Activated CD4-positive, alpha-beta T cell treated with anti-CD3 and anti-CD28 coated beads for 36 hours (primary cell): Measurements from ENCODE around the gene FGD1. TPM values are rescaled to one million over a fixed set of nuclear protein-coding genes. Genes with fewer than 3 reads are reported as not detected.
A peak's percentile ranks its signal among the peaks of the same experiment; 100 is the strongest.
"Not testable (repeated sequence)": the region's sequence is repeated elsewhere in the genome, so short reads cannot be mapped to it uniquely, and the experiment has no call there.

ENCODE experiments used
- ATAC-seq: fragments of 200-7000 bp; cut with Tn5 transposase; one replicate; pipeline ENCODE4 v1.10.0; 2021; ENCODE audit warnings: mild to moderate bottlenecking, moderate library complexity
- CTCF ChIA-PET: fragments of 350-600 bp; sonication (Branson Sonifier 250); formaldehyde crosslinking; loops from one replicate; lab custom pipeline; 2021; ENCODE audit warnings: antibody characterized with exemption; lab: Charles Lee
- POLR2A ChIA-PET: fragments of 350-600 bp; sonication (Branson Sonifier 250); formaldehyde crosslinking; loops from one replicate; lab custom pipeline; 2021; ENCODE audit warnings: antibody characterized with exemption, inconsistent platforms; lab: Charles Lee
- DNase-seq: peaks from one replicate; pipeline ENCODE4 v3.0.0-alpha.2; 2020
- H3K27ac Mint-ChIP-seq: one replicate; pipeline ENCODE4 v1.8.0; 2021; ENCODE audit warnings: mixed read lengths
- H3K27me3 Mint-ChIP-seq: one replicate; pipeline ENCODE4 v1.8.0; 2021; ENCODE audit warnings: mixed read lengths
- H3K36me3 Mint-ChIP-seq: one replicate; pipeline ENCODE4 v1.8.0; 2021; ENCODE audit warnings: low read depth, mixed read lengths
- H3K4me1 Mint-ChIP-seq: one replicate; pipeline ENCODE4 v1.8.0; 2021; ENCODE audit warnings: mixed read lengths
- H3K4me3 Mint-ChIP-seq: one replicate; pipeline ENCODE4 v1.8.0; 2021; ENCODE audit warnings: mild to moderate bottlenecking, moderate library complexity, mixed read lengths
- H3K9me3 Mint-ChIP-seq: one replicate; pipeline ENCODE4 v1.8.0; 2021; ENCODE audit warnings: low read depth, mixed read lengths
- intact Hi-C, 2 experiments: fragments of 100-400 bp; cut with DNase I in 1 of 2; cut with micrococcal nuclease in 1 of 2; formaldehyde crosslinking; loops; one replicate each; pipeline versions ENCODE4 v1.14.2 to v1.15.1; 2022 to 2024; cut with DNase I, micrococcal nuclease
- total RNA-seq, 2 experiments: library from RNA; stranded (reverse); gene quantifications; one replicate each; pipeline ENCODE4 v1.2.3, GENCODE V29; 2021

FGD1 gene
- under 1 TPM; 0.18 to 0.28 TPM for total RNA-seq

DNA sequence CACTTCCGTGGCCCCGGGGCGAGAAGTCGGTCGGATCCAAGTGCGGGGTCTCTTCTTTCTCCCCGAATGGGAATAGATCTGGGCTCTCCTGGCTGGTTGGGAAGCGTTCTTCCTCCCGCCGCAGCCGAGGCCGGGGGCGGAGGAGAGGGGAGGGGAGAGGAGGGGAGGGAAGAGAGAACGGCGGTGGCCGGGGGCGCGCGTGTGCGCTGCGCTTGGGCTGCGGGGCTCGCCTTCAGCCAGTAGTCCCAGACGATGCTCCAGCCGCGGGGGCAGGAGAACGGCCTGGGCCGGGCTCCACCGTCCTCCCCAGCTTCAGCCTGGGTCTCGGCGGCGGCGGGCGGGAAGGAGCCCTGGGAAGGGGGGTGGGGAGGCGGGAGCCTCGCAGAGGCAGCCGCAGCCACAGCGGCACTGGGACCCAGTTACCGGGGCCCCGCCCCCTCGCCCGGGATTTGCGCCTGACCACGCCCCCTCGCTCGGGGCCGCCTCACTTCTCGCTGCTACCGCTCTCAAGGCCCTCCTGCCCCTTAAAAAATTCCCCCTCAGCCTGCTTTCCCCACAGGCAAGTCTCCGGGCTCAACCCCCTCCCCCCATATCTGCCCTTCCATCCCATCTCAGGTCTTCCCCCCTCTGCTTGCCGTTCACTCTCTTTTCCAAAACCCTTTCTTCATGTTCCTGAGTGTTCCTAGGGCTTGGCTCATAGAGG lies at the start of gene FGD1:
Gene FGD1, minus strand, starts transcription at position 421 of the 703 bp plus-strand sequence. CDS start 802 bp downstream, outside the sequence.
- ChIA-PET POLR2A (no interaction called here), CTCF (no interaction called here)
- Mint-ChIP-seq H3K9me3 (no peaks in the 10 kb centered on the region), H3K4me3 (peak within 1 kb of the TSS; percentile 53), H3K36me3 (no peaks in the 10 kb centered on the region), H3K4me1 (peaks cover 7% of the 10 kb centered on the region), H3K27ac (no peak within 1 kb of the TSS), H3K27me3 (peaks cover 24% of the 10 kb centered on the region)
- ATAC-seq (peak; percentile 68), DNase-seq (peak; percentile 65)
- intact Hi-C loops, result no loop called here

DNA sequence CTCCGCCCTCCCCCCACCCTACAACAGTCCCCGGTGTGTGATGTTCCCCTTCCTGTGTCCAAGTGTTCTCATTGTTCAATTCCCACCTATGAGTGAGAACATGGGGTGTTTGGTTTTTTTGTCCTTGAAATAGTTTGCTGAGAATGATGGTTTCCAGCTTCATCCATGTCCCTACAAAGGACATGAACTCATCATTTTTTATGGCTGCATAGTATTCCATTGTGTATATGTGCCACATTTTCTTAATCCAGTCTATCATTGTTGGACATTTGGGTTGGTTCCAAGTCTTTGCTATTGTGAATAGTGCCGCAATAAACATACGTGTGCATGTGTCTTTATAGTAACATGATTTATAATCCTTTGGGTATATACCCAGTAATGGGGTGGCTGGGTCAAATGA lies 46.2 kb upstream of the FGD1 start:
- H3K9me3 Mint-ChIP-seq, H3K4me1 Mint-ChIP-seq, ATAC-seq, H3K27me3 Mint-ChIP-seq, DNase-seq, POLR2A ChIA-PET, H3K4me3 Mint-ChIP-seq, intact Hi-C loops, H3K27ac Mint-ChIP-seq: not testable (repeated sequence)
- peaks cover 44% of the 10 kb centered on the region for H3K36me3 Mint-ChIP-seq
- CTCF ChIA-PET, result interaction anchor here (0.7 kb wide), 1 partner anchor 13 kb away, joined by 4 read pairs; no protein-coding TSS in a partner anchor

DNA sequence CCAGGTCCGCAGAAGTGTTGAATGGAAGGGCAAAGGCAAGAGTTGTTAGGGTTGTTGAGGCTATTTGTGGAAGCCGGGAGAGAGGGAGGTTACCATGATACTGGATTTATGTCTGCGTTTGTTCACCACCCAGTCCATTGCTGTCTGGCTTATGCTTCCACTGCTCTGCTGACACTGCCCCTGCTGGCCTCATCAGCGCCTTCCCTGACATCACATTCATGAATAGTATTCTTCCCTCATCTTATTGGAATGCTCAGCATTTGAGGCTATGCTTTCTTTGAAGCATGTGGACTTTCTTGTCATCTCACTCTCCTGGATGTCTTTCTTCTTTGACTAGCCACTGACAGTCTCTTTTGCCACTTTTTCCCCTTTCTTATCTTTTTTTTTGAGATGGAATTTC lies 44.3 kb upstream of the FGD1 start:
- ChIA-PET CTCF (no interaction called here), POLR2A (no interaction called here)
- DNase-seq (no peak), ATAC-seq (no peak)
- Mint-ChIP-seq H3K27me3 (no peaks in the 10 kb centered on the region), H3K36me3 (peaks cover 45% of the 10 kb centered on the region), H3K27ac (no peak overlapping the region), H3K4me1 (peaks cover 2% of the 10 kb centered on the region), H3K9me3 (no peaks in the 10 kb centered on the region), H3K4me3 (no peak overlapping the region)
- intact Hi-C loops, result no loop called here

DNA sequence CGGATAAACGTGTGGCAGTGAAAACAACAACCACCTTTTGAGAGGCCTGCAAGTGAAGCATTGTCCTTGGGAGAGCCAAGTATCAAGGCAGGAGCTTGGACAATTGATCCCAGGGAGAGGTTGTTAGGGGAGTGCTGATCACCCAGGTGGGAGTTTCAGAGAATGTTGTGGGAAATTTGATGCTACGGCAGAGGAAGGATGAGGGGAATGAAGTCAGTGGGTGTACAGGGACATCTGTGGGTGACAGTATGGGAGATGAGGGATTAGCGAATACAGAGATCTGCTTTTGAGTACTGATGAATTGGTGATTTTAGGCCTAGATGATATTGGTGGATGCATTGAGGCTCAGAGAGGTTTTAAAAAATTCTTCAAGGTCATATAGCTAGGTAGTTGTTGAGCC lies 38.2 kb upstream of the FGD1 start:
- Mint-ChIP-seq H3K27ac (peak overlapping the region; percentile 67), H3K4me3 (peak overlapping the region; percentile 30)
- POLR2A ChIA-PET, result no interaction called here

DNA sequence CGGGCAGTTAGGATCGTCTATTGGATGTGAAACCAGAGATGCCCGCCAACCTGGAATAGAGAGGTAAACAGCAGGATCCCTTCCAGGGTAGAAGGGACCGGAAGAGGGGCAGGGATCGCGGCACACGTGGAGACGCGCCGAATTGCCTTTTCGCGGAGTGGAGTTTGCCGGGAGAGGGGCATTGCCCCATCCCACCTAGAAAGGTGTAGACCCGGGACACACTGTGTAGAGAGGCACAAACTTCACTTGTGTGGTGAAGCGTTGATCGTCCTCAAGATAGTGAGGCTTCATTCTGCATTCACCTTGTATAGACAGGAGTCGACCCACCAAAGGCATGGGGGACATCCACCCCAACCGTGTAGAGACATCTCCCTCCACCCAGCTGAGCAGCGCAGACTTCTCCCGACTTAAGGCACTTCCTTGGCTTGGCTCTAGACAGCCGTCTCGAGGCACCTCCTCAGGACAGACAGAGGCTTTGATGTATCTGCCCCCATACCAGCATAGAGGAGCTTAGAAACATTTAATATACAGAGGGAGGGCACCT lies 34.4 kb upstream of the FGD1 start:
- POLR2A ChIA-PET, result interaction anchor here (1.9 kb wide), 1 partner anchor 487 kb away, joined by 5 read pairs; the partner anchor contains the start of gene PHF8
- DNase-seq (peak; percentile 10), ATAC-seq (peak; percentile 13)
- peaks cover 29% of the 10 kb centered on the region for H3K36me3 Mint-ChIP-seq
- H3K27me3 Mint-ChIP-seq, result no peaks in the 10 kb centered on the region
- H3K4me3 Mint-ChIP-seq, result peak overlapping the region; percentile 90
- CTCF ChIA-PET, result no interaction called here
- H3K4me1 Mint-ChIP-seq, result peaks cover 27% of the 10 kb centered on the region
- H3K27ac Mint-ChIP-seq, result peak overlapping the region; percentile 90
- no peaks in the 10 kb centered on the region for H3K9me3 Mint-ChIP-seq
- intact Hi-C loops, result loop anchor here (1.0 kb wide), 7 partner anchors 109 to 631 kb away; partner anchors contain the start of genes APEX2 (in 1 of the 2), FAM120C (in 1 of the 2), PHF8 (in 1 of the 2) and WNK3 (in 1 of the 2)

More for the DNA sequence above, 38.2 kb upstream of the FGD1 start:
- no peak for ATAC-seq
- CTCF ChIA-PET, result no interaction called here
- Mint-ChIP-seq H3K36me3 (peaks cover 37% of the 10 kb centered on the region), H3K27me3 (no peaks in the 10 kb centered on the region), H3K4me1 (peaks cover 29% of the 10 kb centered on the region), H3K9me3 (no peaks in the 10 kb centered on the region)
- intact Hi-C loops, result no loop called here
- DNase-seq, result no peak

DNA sequence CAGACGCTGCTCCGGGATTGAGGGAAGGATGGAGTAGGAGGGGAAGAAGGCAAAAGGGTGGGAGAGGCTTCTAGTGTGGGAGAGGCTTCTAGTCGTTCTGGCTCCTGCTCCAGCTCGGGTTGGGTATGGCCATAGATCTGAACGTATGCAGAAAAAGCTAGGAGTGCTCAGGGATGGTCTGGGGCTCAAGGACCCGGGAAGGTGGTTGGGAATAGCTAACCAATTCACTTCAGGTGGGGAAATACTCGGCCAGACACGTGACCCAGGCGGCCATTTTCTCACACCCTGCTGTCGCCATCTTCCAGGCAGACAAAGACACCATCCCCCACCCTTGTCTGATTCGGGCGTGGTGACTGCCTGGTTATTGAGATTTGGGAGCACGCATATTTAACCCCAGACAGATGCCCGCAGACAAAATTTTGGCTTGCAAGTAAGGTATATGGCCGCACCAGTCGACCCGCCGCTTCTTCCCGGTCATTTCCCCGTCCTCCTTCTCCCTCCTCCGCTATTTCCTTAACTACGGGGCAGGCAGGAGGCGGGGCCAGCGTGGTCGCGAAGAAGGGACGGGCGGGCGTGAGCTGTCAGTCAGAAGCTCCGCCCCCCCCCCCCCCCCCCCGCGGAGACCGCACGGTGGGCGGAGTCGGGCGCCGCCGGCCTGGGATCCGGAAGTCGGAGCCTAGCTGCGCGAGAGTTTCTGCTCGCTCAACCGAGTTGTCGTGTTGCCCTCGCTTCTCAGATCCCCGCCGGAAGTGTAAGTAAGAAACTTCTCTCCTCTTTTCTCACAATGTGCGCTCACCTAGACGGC lies 33.7 kb upstream of the FGD1 start, which contains the start of gene GNL3L:
Gene GNL3L, plus strand, starts transcription at position 668 of the 805 bp plus-strand sequence. CDS start 2,348 bp downstream, outside the sequence.
- H3K36me3 Mint-ChIP-seq, result peaks cover 27% of the 10 kb centered on the region
- ChIA-PET CTCF (interaction anchor here (0.5 kb wide), 1 partner anchor 13 kb away, joined by 4 read pairs; no protein-coding TSS in a partner anchor), POLR2A (interaction anchor here (0.6 to 1.9 kb wide), 2 partner anchors 275 to 486 kb away, joined by 4 to 5 read pairs; partner anchors contain the start of gene PHF8)
- H3K27me3 Mint-ChIP-seq, result no peaks in the 10 kb centered on the region
- H3K4me1 Mint-ChIP-seq, result peaks cover 26% of the 10 kb centered on the region
- H3K27ac Mint-ChIP-seq, result peak within 1 kb of the TSS; percentile 90
- peak within 1 kb of the TSS; percentile 90 for H3K4me3 Mint-ChIP-seq
- DNase-seq (peak; percentile 89), ATAC-seq (peak; percentile 88)
- H3K9me3 Mint-ChIP-seq, result no peaks in the 10 kb centered on the region
- intact Hi-C loops, result loop anchor here (1.0 kb wide), 8 partner anchors 89 to 632 kb away; partner anchors contain the start of genes APEX2 (in 1 of the 2), FAM120C (in 1 of the 2), PHF8 (in 1 of the 2) and TSR2 (in 1 of the 2)

DNA sequence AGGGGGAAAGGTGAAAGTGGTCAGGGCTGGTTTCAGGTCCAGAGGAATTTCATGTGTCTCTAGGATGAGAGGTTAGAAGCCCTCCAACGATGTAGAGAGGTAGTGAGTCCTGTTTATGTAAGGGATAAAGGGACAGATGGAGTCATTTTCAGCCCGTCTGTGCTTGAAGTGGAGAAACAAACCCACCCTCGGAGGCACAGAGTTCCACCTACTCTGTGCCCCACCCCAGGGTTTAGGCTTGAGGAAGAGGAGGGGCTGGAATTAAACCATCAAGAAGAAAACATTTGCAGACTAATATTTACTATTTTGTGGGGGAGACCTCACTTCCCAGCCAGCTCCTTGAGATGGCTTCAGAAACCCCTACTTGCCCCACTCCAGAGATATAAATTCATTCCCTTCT lies 33.1 kb upstream of the FGD1 start:
- no peak for ATAC-seq
- H3K36me3 Mint-ChIP-seq, result peaks cover 21% of the 10 kb centered on the region
- peak overlapping the region; percentile 90 for H3K27ac Mint-ChIP-seq
- peak overlapping the region; percentile 90 for H3K4me3 Mint-ChIP-seq
- no peaks in the 10 kb centered on the region for H3K27me3 Mint-ChIP-seq
- ChIA-PET POLR2A (interaction anchor here (1.9 kb wide), 1 partner anchor 485 kb away, joined by 5 read pairs; the partner anchor contains the start of gene PHF8), CTCF (interaction anchor here (0.5 to 0.7 kb wide), 2 partner anchors 14 to 93 kb away, joined by 3 to 4 read pairs; no protein-coding TSS in a partner anchor)
- peaks cover 20% of the 10 kb centered on the region for H3K4me1 Mint-ChIP-seq
- intact Hi-C loops, result loop anchor here in 1 of 2 experiments (1.0 kb wide), 1 partner anchor 89 kb away; the partner anchor contains the start of gene TSR2
- no peak for DNase-seq
- no peaks in the 10 kb centered on the region for H3K9me3 Mint-ChIP-seq

DNA sequence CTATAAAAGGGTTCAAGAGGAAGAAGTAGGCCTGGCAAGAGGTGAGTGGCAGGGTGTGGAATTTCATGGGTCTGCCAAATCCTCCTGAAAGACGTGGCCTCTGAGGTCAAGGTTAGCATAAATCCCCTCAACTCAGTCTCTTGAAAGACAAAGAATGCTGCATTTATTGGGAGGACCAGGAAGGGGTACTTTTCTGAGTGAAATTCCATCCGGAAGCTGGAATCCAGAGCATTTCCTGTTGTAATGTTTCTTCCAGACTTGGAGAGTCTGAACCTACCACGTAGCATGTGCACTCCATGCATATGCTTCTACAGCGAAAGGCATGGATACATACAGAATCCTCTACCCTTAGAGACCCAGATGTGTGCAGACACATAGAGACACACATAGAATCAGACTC lies 13.4 kb upstream of the FGD1 start:
- intact Hi-C loops, result no loop called here
- no peaks in the 10 kb centered on the region for H3K4me1 Mint-ChIP-seq
- H3K9me3 Mint-ChIP-seq, result peaks cover 5% of the 10 kb centered on the region
- no peak overlapping the region for H3K4me3 Mint-ChIP-seq
- CTCF ChIA-PET, result no interaction called here
- peaks cover 4% of the 10 kb centered on the region for H3K36me3 Mint-ChIP-seq
- H3K27me3 Mint-ChIP-seq, result peaks cover 1% of the 10 kb centered on the region
- ATAC-seq, result no peak
- POLR2A ChIA-PET, result no interaction called here
- no peak for DNase-seq
- no peak overlapping the region for H3K27ac Mint-ChIP-seq

DNA sequence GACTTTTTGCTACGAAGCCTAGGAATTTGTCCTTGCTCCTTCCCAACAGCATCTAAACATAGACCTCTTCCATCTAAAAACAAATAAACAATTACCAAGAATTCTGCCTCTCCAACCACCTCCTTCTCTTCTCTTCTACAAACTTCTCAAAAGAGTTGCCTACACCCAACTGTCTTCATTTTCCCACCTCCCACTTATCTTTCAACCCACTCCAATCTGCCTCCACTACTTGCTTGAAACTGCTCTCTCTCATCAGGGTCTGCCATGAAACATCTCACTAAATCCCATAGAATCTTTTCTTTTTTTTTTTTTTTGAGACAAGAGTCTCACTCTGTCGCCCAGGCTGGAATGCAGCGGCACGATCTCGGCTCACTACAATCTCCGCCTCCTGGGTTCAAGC lies 902 bp upstream of the FGD1 start:
- Mint-ChIP-seq H3K27ac (no peak overlapping the region), H3K9me3 (no peaks in the 10 kb centered on the region), H3K27me3 (peaks cover 24% of the 10 kb centered on the region), H3K4me1 (peaks cover 7% of the 10 kb centered on the region), H3K4me3 (peak overlapping the region; percentile 34), H3K36me3 (no peaks in the 10 kb centered on the region)
- no peak for DNase-seq
- ATAC-seq, result no peak
- POLR2A ChIA-PET, result no interaction called here
- intact Hi-C loops, result no loop called here
- CTCF ChIA-PET, result no interaction called here

DNA sequence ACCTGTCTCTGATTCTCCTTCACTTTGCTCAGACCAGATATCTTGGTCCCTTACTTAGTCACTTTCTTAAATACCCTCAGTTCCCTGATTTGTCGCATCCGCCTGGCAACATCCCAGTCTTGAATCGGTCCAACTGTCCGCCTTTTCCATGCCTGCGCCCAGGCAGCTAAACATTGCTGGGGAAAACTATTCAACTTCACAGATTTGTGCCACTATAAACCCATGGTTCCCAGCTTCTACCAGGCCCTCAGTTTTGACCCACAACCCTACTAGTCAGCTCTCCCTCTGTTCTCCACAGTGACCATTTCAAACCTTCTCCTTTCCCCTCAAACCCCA lies 451 bp upstream of the FGD1 start:
- CTCF ChIA-PET, result no interaction called here
- Mint-ChIP-seq H3K4me1 (peaks cover 7% of the 10 kb centered on the region), H3K9me3 (no peaks in the 10 kb centered on the region), H3K4me3 (peak overlapping the region; percentile 34), H3K36me3 (no peaks in the 10 kb centered on the region), H3K27me3 (peaks cover 24% of the 10 kb centered on the region), H3K27ac (no peak overlapping the region)
- POLR2A ChIA-PET, result no interaction called here
- DNase-seq (no peak), ATAC-seq (no peak)
- intact Hi-C loops, result no loop called here
